ENCODE measurements around the gene FRMPD1.

The FRMPD1 gene

GRCh38 chr9:37787059-37787458, 136.3 kb downstream of the FRMPD1 start:
- no peak for DNase-seq

GRCh38 chr9:37788332-37788731, 137.6 kb downstream of the FRMPD1 start:
- DNase-seq: no peak

- no peak for DNase-seq
These were observed 139.3 kb downstream of the FRMPD1 start for GRCh38 chr9:37790096-37790495.

GRCh38 chr9:37792122-37792521, 141.4 kb downstream of the FRMPD1 start:
- no peak for DNase-seq

DNA sequence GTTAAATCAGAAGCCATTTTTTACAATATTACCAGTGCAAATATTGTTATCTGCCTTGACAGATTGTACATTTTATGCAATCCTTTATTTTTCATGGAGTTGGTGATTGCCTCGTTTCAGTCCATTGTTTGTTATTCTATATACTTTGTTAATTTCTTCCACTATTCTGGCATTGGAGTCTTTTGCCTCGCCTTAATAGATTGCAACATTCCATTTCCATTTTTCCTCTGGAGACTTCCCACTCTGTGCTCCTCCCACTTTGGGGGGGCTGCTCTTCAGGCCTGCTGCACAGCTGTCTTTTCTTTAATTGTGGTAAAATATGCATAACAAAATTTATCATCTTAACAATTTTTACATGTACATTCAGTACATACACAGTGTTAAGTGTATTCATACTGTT, 145.5 kb downstream of the FRMPD1 start:
- DNase-seq: no peak
